Ishikawa (cell line): ENCODE data around the gene LPAR6.

ENCODE experiments used
- CEBPB ChIP-seq: IDR thresholded peaks from 2 replicates; pipeline ENCODE4 v1.6.1; 2012
- FOXM1 ChIP-seq: IDR thresholded peaks from 2 replicates; pipeline ENCODE4 v1.6.1; 2012; ENCODE audit warnings: low read depth, borderline replicate concordance
- MAX ChIP-seq: IDR thresholded peaks from 2 replicates; pipeline ENCODE4 v1.6.1; 2012
- NFIC ChIP-seq: IDR thresholded peaks from 2 replicates; pipeline ENCODE4 v1.6.1; 2012
- REST ChIP-seq: IDR thresholded peaks from 2 replicates; pipeline ENCODE4 v1.6.1; 2012; ENCODE audit warnings: low read depth, mild to moderate bottlenecking
- TCF12 ChIP-seq: IDR thresholded peaks from 2 replicates; pipeline ENCODE4 v1.6.1; 2012; ENCODE audit warnings: low read depth
- USF1 ChIP-seq: IDR thresholded peaks from 2 replicates; pipeline ENCODE4 v1.6.1; 2012
- ZBTB7A ChIP-seq: IDR thresholded peaks from 2 replicates; pipeline ENCODE4 v1.6.1; 2012; ENCODE audit warnings: low read depth

DNA sequence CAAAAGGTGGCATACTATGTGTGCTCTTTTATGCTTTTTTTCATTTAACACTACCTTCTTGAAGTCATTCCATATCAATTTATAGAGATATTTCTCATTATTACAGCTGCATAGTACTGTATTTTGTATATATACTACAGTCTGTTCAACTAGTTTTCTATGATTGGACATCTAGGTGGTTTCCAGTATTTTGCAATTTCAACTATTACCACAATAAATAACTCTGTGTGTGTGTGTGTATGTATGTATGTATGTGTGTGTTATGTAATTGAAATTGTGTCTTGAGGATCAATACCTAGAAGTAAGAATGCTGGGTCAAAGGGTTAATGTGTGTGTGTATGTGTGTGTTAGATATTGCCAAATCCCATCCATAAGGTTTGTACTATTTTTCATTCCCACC, 7.0 kb downstream of the LPAR6 start:
- TF ChIP-seq USF1 (no peak), REST (no peak), NFIC (no peak), CEBPB (no peak), TCF12 (no peak), FOXM1 (no peak), ZBTB7A (no peak), MAX (no peak)
